ENCODE data around the gene DNAJC10. TPM values are rescaled to one million over a fixed set of nuclear protein-coding genes. Genes with fewer than 3 reads are reported as not detected.
"Not testable (repeated sequence)": the region's sequence is repeated elsewhere in the genome, so short reads cannot be mapped to it uniquely, and the experiment has no call there.

Gene DNAJC10
- total RNA-seq, 1 donor from 2014 or later = 47.9 TPM

DNA sequence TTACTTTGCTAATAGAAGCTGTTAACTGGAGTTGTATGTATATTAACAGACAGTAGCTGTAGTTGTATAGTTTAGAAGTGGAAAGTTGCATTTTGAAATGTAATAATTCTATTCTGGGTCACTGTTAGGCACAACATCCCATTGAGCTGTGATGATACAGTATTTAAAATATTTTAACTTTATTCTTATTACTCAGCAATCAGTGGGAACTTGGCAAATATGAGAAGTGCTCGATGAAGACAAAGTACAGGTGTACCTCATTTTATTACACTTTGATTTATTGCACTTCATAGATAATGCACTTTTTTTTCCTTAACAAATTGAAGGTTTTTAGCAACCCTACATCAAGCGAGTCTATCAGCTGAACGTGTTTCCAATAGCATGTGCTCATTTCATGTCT lies 8.6 kb downstream of the DNAJC10 start:
- intact Hi-C loops (cut with micrococcal nuclease) = no loop called here

GRCh38 chr2:182726473-182726872 lies 10.4 kb downstream of the DNAJC10 start:
- intact Hi-C loops (cut with micrococcal nuclease) = no loop called here

GRCh38 chr2:182728014-182728413 lies 12.0 kb downstream of the DNAJC10 start:
- intact Hi-C loops (cut with micrococcal nuclease) = no loop called here

DNA sequence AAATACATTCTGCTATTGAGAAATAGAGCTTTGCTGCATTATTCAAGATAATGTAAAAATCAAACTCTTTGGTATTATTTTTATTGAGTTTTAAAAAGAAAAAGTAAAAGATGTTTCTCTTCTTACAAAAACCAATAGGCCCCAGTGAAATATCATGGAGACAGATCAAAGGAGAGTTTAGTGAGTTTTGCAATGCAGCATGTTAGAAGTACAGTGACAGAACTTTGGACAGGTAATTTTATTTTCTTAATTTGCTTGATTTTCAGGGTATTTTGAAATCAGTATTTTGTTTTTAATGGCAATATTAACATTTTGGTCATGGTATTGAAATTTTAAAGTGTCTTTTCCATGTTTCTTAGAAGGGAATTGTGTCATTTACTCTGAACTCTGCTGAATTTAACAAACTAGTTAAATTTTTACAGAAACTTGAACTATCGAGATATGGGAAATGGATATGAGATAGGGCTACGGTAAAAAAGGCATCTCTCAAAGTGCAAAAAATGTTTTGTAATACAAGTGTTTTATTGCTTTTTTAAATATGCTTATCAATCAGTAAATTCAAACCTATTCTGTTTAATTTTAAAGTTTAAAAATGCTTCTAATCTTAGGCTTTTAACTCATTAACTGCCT lies 13.8 kb downstream of the DNAJC10 start:
- intact Hi-C loops (cut with micrococcal nuclease) = no loop called here

DNA sequence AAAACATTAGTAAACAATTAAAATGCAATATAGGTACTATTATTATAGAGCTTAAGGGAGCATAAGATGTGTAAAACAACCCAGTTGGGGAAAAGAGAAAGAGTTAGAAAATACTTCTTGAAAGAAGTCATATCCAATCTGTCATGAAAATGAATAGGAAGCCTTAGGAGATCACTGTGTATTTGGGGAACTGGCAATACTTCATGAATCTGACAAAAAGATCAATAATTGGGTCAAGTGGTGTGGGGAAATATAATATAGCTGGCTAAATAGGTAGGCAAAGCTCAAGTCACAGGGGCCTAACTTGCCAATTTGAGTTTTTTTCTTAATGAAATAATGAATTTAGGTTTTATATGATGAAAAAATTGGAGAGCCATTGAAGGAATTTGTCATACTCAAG lies 14.4 kb downstream of the DNAJC10 start:
- intact Hi-C loops (cut with micrococcal nuclease) = no loop called here

GRCh38 chr2:182732736-182733135 lies 16.7 kb downstream of the DNAJC10 start:
- intact Hi-C loops (cut with micrococcal nuclease) = no loop called here

DNA sequence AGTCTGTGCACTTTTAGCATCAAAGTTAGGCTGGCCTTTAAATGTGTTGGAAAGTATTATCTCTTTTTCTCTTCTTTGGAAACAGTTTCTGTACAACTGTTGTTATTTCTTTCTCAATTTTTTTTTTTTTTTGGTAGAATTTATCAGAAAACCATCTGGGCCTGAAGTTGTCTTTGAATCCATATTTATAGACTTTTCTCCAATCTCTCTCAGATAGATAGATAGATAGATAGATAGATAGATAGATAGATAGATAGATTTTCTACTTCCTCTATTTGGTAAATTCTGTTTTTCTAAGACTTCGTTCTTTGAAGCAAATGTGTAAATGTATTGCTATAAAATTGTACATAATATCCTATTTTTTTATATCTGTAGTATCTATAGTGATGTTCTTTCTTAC lies 17.5 kb downstream of the DNAJC10 start:
- intact Hi-C loops (cut with micrococcal nuclease) = no loop called here

- intact Hi-C loops (cut with micrococcal nuclease) = not testable (repeated sequence)
These were observed 20.8 kb downstream of the DNAJC10 start for GRCh38 chr2:182736856-182737255.

- intact Hi-C loops (cut with micrococcal nuclease) = no loop called here
These were observed 24.6 kb downstream of the DNAJC10 start for GRCh38 chr2:182740701-182741100.

DNA sequence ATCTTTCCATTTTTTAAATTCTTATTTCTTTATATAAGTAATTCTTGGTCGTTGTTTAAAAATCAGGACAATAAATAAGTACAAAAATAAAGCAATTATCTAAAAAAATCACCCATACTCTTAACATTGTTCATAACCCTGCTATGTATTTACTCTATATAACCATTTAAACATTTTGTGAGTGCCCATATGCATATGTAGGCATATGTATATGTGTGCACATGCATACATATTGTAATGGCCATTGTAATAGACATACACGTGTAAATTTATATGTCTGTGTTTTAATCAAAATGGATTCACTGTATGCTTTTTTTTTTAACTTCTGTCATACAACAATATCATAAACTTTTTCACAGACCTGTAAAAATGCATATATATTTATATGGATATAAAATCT lies 25.6 kb downstream of the DNAJC10 start:
- intact Hi-C loops (cut with micrococcal nuclease) = no loop called here

DNA sequence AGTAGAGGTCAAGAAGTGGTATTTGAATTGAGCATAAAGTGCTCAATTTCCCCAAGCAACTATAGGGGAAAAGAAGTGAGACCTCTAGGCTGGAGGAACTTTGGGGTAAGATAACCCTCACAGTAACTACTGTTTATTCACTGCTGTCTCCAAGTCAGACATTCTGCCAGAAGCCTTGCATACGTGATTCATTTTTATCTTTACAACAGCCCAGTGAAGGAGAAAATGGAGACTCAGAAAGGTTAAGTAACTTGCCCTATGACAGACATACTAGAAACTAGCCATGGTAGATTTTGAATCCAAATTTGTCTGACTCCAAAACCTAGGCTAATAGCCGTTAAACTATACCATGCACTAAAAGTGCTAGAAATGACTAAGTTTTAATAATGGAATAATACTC lies 28.4 kb downstream of the DNAJC10 start:
- intact Hi-C loops (cut with micrococcal nuclease) = no loop called here

DNA sequence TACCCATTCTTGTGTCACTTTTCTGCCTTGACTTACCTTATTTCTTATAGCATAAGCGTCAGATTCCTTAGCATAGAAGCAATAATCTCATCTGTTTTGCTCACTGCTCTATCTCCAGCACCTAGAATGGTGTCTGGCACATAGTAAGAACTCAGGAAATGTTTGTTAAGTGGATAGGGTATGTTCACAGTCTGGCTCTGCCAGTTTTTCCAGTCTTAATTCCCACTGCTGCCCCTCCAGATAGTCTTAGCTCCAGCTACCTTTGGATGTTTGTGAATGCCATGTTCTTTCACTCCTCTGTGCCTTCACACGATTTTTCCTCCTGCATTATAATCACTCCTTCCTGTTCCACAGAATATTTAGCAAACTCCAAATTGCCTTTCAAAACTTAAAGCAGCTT lies 29.0 kb downstream of the DNAJC10 start:
- intact Hi-C loops (cut with micrococcal nuclease) = no loop called here

DNA sequence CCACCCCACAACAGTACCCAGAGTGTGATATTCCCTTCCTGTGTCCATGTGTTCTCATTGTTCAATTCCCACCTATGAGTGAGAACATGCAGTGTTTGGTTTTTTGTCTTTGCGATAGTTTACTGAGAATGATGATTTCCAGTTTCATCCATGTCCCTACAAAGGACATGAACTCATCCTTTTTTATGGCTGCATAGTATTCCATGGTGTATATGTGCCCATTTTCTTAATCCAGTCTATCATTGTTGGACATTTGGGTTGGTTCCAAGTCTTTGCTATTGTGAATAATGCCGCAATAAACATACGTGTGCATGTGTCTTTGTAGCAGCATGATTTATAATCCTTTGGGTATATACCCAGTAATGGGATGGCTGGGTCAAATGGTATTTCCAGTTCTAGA lies 29.8 kb downstream of the DNAJC10 start:
- intact Hi-C loops (cut with micrococcal nuclease) = not testable (repeated sequence)

DNA sequence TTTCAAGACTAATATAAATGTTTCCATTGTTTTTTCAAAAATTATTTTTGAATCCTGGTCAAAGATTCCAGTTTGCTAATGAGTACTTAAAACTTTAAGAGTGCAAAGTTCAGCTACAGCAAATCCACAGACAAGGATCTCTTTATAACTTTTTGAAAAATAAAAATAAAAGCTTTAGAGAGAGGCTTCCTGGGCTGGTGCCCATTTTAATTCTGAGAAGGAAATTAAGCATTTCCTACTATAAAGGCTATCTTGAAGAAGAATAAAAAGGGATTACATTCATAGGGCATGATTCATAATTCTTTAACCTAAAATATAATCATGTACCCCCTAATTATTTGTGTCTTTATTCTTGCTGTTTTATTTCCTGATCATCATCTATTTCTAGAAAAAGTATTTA lies 38.2 kb downstream of the DNAJC10 start:
- intact Hi-C loops (cut with micrococcal nuclease) = no loop called here

DNA sequence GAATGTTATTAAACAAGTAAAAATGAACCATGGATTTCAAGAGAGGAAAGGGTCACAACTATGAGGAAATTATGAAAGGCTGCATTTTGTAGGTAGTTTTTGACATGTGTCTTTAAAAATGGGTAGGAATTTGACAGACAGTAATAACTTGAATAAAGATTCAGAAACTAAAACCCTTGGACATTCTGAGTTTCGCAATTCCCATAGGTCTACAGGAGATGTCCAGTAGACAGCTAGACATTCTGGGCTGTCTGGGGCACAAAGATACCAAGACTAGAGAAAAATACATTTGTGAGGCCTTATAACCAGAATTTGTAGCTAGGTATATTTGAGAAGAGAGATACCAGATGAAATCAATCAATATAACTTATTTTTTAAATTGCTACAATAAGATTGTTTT lies 42.3 kb downstream of the DNAJC10 start:
- intact Hi-C loops (cut with micrococcal nuclease) = no loop called here

DNA sequence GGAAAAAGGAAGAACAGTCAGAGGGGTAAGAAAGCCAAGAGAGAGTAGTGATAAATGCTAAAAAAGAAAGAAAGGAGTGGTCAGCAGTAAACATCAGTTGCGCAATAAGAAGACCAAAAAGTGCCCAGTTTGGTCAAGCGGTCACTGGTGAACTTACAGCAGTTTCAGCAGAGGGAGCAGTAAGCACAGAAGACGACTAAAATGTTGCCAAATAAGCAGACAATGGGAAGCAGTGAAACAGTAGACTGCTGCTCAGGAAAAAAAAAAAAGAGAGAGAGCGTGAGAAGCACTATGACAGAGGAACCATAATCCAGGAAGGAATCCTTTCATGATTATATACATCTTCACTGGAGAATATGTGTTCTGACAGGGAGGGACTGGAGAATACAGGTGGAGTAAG lies 45.8 kb downstream of the DNAJC10 start:
- intact Hi-C loops (cut with micrococcal nuclease) = no loop called here

- intact Hi-C loops (cut with micrococcal nuclease) = no loop called here
These were observed 47.4 kb downstream of the DNAJC10 start for GRCh38 chr2:182763311-182763912.

DNA sequence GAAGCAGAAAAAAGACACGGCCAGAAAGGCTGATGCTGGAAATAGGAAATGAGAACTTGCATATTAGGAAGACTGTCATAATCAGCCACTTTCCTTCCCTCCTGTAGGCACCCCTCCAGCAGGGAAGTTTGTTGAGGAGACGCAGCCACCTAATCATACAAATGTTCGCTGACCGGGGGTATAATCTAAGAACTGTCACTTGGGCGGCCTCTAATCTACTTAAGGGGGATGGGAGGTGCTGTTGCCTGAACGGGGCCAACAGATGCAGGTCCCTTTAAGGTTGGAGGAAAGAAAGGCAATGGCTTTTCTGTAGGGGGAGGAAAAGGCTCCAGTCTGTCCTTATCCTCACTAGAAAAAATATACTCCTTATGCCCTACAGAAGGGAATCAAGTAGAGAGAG lies 50.6 kb downstream of the DNAJC10 start:
- intact Hi-C loops (cut with micrococcal nuclease) = loop anchor here (1.0 kb wide), 1 partner anchor 214 kb away; no protein-coding TSS in a partner anchor

GRCh38 chr2:182767578-182767977 lies 51.5 kb downstream of the DNAJC10 start:
- intact Hi-C loops (cut with micrococcal nuclease) = loop anchor here (1.0 kb wide), 1 partner anchor 213 kb away; no protein-coding TSS in a partner anchor

DNA sequence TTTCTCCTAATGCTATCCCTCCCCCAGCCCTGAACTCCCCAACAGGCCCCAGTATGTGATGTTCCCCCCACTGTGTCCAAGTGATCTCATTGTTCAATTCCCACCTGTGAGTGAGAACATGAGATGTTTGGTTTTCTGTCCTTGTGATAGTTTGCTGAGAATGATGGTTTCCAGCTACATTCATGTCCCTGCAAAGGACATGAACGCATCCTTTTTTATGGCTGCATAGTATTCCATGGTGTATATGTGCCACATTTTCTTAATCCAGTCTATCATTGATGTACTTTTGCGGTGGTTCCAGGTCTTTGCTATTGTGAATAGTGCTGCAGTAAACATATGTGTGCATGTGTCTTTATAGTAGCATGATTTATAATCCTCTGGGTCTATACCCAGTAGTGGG lies 52.9 kb downstream of the DNAJC10 start:
- intact Hi-C loops (cut with micrococcal nuclease) = not testable (repeated sequence)

- intact Hi-C loops (cut with micrococcal nuclease) = no loop called here
These were observed 63.3 kb downstream of the DNAJC10 start for GRCh38 chr2:182779323-182779722.

DNA sequence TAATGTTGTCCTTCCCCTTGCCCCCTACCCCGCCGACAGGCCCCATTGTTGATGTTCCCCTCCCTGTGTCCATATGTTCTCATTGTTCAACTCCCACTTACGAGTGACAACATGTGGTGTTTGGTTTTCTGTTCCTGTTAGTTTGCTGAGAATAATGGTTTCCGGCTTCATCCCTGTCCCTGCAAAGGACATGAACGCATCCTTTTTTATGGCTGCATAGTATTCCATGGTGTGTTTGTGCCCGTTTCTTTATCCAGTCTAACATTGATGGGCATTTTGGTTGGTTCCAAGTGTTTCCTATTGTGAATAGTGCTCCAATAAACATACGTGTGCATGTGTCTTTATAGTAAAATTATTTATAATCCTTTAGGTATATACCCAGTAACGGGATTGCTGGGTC lies 65.0 kb downstream of the DNAJC10 start:
- intact Hi-C loops (cut with micrococcal nuclease) = not testable (repeated sequence)

DNA sequence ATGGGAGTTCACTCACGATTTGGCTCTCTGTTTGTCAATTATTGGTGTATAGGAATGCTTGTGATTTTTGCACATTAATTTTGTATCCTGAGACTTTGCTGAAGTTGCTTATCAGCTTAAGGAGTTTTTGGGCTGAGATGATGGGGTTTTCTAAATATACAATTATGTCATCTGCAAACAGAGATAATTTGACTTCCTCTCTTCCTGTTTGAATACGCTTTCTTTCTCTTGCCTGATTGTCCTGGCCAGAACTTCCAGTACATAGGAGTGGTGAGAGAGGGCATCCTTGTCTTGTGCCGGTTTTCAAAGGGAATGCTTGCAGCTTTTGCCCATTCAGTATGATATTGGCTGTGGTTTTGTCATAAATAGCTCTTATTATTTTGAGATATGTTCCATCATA lies 66.6 kb downstream of the DNAJC10 start:
- intact Hi-C loops (cut with micrococcal nuclease) = not testable (repeated sequence)
